Endothelial cell of umbilical vein (primary cell): ENCODE measurements around the gene BDKRB2. TPM values are rescaled to one million over a fixed set of nuclear protein-coding genes. Genes with fewer than 3 reads are reported as not detected.

ENCODE experiments used
- BruUV-seq: library from RNA; stranded (reverse); fragments of 400-500 nt; replicated peaks from 2 replicates; lab custom pipeline; 2021; lab: Mats Ljungman, UMichigan
- CTCF ChIA-PET: fragments of 300-600, 350-600 bp; sonication (Branson Sonifier 250); formaldehyde crosslinking; loops from one replicate; lab custom pipeline; 2021; ENCODE audit warnings: antibody characterized with exemption, inconsistent platforms; lab: Charles Lee
- POLR2A ChIA-PET: fragments of 300-600, 350-600 bp; sonication (Branson Sonifier 250); formaldehyde crosslinking; loops from one replicate; lab custom pipeline; 2021; ENCODE audit warnings: antibody characterized with exemption, inconsistent platforms; lab: Charles Lee
- DNase-seq: peaks from one replicate; pipeline ENCODE4 v3.0.0-alpha.2; 2011; ENCODE audit warnings: low read depth, low spot score
- FAIRE-seq: peaks from 2 replicates; lab custom pipeline; 2011; peaks lifted over from hg19 to GRCh38; lab: Jason Lieb, UNC
- H2AFZ ChIP-seq: 2 replicates; pipeline ENCODE4 v1.6.0; 2012; ENCODE audit warnings: low read depth, low read length, control low read depth, inconsistent platforms
- H3K27ac ChIP-seq: 2 replicates; pipeline ENCODE4 v1.5.1; 2011; ENCODE audit warnings: low read depth, mild to moderate bottlenecking, control low read depth, low read length, moderate library complexity; ENCODE audit not compliant: insufficient read depth
- H3K27me3 ChIP-seq, 2 experiments: 2 replicates each; pipeline versions ENCODE4 v1.6.0 to v1.6.1; 2011; ENCODE audit warnings: low read length in 2 of 2, mixed read lengths in 1 of 2; ENCODE audit not compliant: control insufficient read depth in 2 of 2, insufficient read depth in 2 of 2
- H3K36me3 ChIP-seq, 2 experiments: 2 replicates in 1 of 2; 3 replicates in 1 of 2; pipeline ENCODE4 v1.5.1; 2011; ENCODE audit warnings: low read length in 2 of 2, mild to moderate bottlenecking in 1 of 2, moderate library complexity in 1 of 2; ENCODE audit not compliant: control insufficient read depth in 2 of 2, insufficient read depth in 2 of 2; ENCODE audit errors: extremely low read depth in 1 of 2
- H3K4me1 ChIP-seq: 3 replicates; pipeline ENCODE4 v1.5.1; 2011; ENCODE audit warnings: mild to moderate bottlenecking, low read length; ENCODE audit not compliant: control insufficient read depth, insufficient read depth; ENCODE audit errors: extremely low read depth
- H3K4me2 ChIP-seq: 2 replicates; pipeline ENCODE4 v1.6.1; 2011; ENCODE audit warnings: low read length, control low read depth, mixed read lengths; ENCODE audit not compliant: insufficient read depth
- H3K4me3 ChIP-seq, 3 experiments: fragments of 200-600 bp in 1 of 3; sonication (generic), shearing (Covaris generic) in 1 of 3; replicated peaks in 1 of 3; 2 replicates each; pipeline ENCODE4 v1.5.1; 2011 to 2016; ENCODE audit warnings: control low read depth in 3 of 3, low read length in 3 of 3, mild to moderate bottlenecking in 2 of 3, inconsistent platforms in 1 of 3, low read depth in 1 of 3, moderate library complexity in 1 of 3; ENCODE audit not compliant: insufficient read depth in 1 of 3
- H3K79me2 ChIP-seq: 2 replicates; pipeline ENCODE4 v1.6.0; 2012; ENCODE audit warnings: low read length, inconsistent platforms; ENCODE audit not compliant: control insufficient read depth, insufficient read depth
- H3K9ac ChIP-seq: replicated peaks from 2 replicates; pipeline ENCODE3; 2011; ENCODE audit warnings: low read length, control low read depth; ENCODE audit not compliant: insufficient read depth; ENCODE audit errors: extremely low read depth
- H3K9me1 ChIP-seq: replicated peaks from 3 replicates; pipeline ENCODE4 v1.6.0; 2011; ENCODE audit warnings: mild to moderate bottlenecking, low read length; ENCODE audit not compliant: control insufficient read depth, insufficient read depth; ENCODE audit errors: extremely low read depth
- H3K9me3 ChIP-seq: replicated peaks from 2 replicates; pipeline ENCODE4 v1.5.1; 2012; ENCODE audit warnings: low read length, inconsistent platforms; ENCODE audit not compliant: control insufficient read depth, insufficient read depth
- H4K20me1 ChIP-seq: replicated peaks from 2 replicates; pipeline ENCODE3; 2011; ENCODE audit warnings: mild to moderate bottlenecking, low read length; ENCODE audit not compliant: control insufficient read depth, insufficient read depth; ENCODE audit errors: extremely low read depth
- CTCF ChIP-seq, 2 donors: IDR thresholded peaks; 1 replicate in 1 of 2; 2 replicates in 1 of 2; pipeline ENCODE4 v1.5.1; 2011; ENCODE audit warnings: low read length in 2 of 2, mild to moderate bottlenecking in 2 of 2, moderate library complexity in 2 of 2, control low read depth in 1 of 2, inconsistent platforms in 1 of 2, low read depth in 1 of 2; ENCODE audit not compliant: insufficient read depth in 1 of 2; ENCODE audit errors: extremely low read depth in 1 of 2
- EZH2 ChIP-seq: IDR thresholded peaks from 2 replicates; pipeline ENCODE4 v1.6.1; 2012; ENCODE audit warnings: borderline replicate concordance, low read depth, mild to moderate bottlenecking, moderate library complexity, low read length, inconsistent platforms; ENCODE audit not compliant: severe bottlenecking
- FOS ChIP-seq: IDR thresholded peaks from 2 replicates; pipeline ENCODE4 v1.6.1; 2011; ENCODE audit warnings: mild to moderate bottlenecking, low read length, moderate library complexity, borderline replicate concordance; ENCODE audit not compliant: insufficient read depth
- GATA2 ChIP-seq: IDR thresholded peaks from 2 replicates; pipeline ENCODE4 v1.7.0; 2011; ENCODE audit warnings: low read depth, mild to moderate bottlenecking, moderate library complexity, mixed read lengths, low read length; ENCODE audit not compliant: insufficient read length, insufficient read depth
- JUN ChIP-seq: IDR thresholded peaks from 2 replicates; pipeline ENCODE4 v1.6.1; 2011; ENCODE audit warnings: borderline replicate concordance, low read depth; ENCODE audit not compliant: insufficient read length, insufficient read depth
- MAX ChIP-seq: IDR thresholded peaks from 2 replicates; pipeline ENCODE4 v1.6.1; 2011; ENCODE audit not compliant: insufficient read depth, insufficient read length
- MYC ChIP-seq: IDR thresholded peaks from one replicate; pipeline ENCODE4 v1.6.1; 2011; ENCODE audit warnings: mild to moderate bottlenecking, low read depth, low read length
- POLR2A ChIP-seq: IDR thresholded peaks from 2 replicates; pipeline ENCODE4 v1.6.1; 2012; ENCODE audit warnings: low read depth, mild to moderate bottlenecking, control low read depth, low read length
- POLR2AphosphoS5 ChIP-seq: IDR thresholded peaks from 2 replicates; pipeline ENCODE4 v1.6.1; 2012; ENCODE audit warnings: low read depth, mild to moderate bottlenecking, control low read depth, low read length, moderate library complexity; ENCODE audit not compliant: insufficient read depth
- dilution Hi-C: fragments of 300-500 bp; cut with MboI; formaldehyde crosslinking; loops from one replicate; pipeline ENCODE4 v1.15.0; 2019; ENCODE audit warnings: low sequenced_read_pairs; ENCODE audit not compliant: extremely low pct_ligation_motif_present
- intact Hi-C: fragments of 100-400 bp; cut with micrococcal nuclease; formaldehyde crosslinking; loops from one replicate; pipeline ENCODE4 v1.10.0; 2022
- polyA plus RNA-seq, 4 experiments: library from polyadenylated mRNA; depleted of rRNA in 3 of 4; stranded (reverse) in 3 of 4; unstranded in 1 of 4; fragments of >200 nt; gene quantifications; 2 replicates each; pipeline versions ENCODE4 v1.2.1 to v1.2.3, GENCODE V29; 2011 to 2012; ENCODE audit warnings: missing spikeins in 1 of 4
- total RNA-seq: library from RNA; stranded (reverse); gene quantifications from 2 replicates; pipeline ENCODE4 v1.2.3, GENCODE V29; 2021

Gene BDKRB2
- total and polyA plus RNA-seq, 2 donors (not counting 3 experiments of a cell fraction or from before 2014, with no cell fraction given) = 0.22 to 0.77 TPM

GRCh38 chr14:96198430-96199130 lies 6.1 kb upstream of the BDKRB2 start:
- no TSS peak for BruUV-seq
- Histone ChIP-seq H3K9me3 (no peaks in the 10 kb centered on the region), H3K79me2 (no peaks in the 10 kb centered on the region), H3K4me3 (no peak overlapping the region), H3K4me1 (peaks cover 4% of the 10 kb centered on the region), H3K9me1 (no peaks in the 10 kb centered on the region), H3K36me3 (no peaks in the 10 kb centered on the region), H4K20me1 (no peaks in the 10 kb centered on the region), H2AFZ (peak overlapping the region; percentile 50), H3K27me3 (no peaks in the 10 kb centered on the region), H3K9ac (no peak overlapping the region), H3K4me2 (no peak overlapping the region), H3K27ac (no peak overlapping the region)
- DNase-seq (peak; percentile 11), FAIRE-seq (no peak)
- TF ChIP-seq MAX (no peak), GATA2 (no peak), FOS (no peak), CTCF (IDR thresholded peaks at IDR 0.05; ENCODE audit: extremely low read depth in 1 of 2, insufficient read depth in 1 of 2, low read depth in 1 of 2, low read length in 2 of 2) (no peak), JUN (no peak), EZH2 (no peak), POLR2AphosphoS5 (no peak), POLR2A (no peak), MYC (no peak)
- intact Hi-C loops = loop anchor here (1.0 kb wide), 1 partner anchor 63 kb away; no protein-coding TSS in a partner anchor
- ChIA-PET CTCF (no interaction called here), POLR2A (no interaction called here)
- dilution Hi-C loops = no loop called here
